M059J (cell line): Measurements from ENCODE around the gene PARD3. TPM values are rescaled to one million over a fixed set of nuclear protein-coding genes. Genes with fewer than 3 reads are reported as not detected.
"Not testable (repeated sequence)": the region's sequence is repeated elsewhere in the genome, so short reads cannot be mapped to it uniquely, and the experiment has no call there.

Experiments used
- DNase-seq: peaks from one replicate; pipeline ENCODE4 v3.0.0-alpha.2; 2012; ENCODE audit warnings: low read depth
- total RNA-seq: library from RNA; depleted of rRNA; stranded (reverse); fragments of >200 nt; shearing (Covaris generic); gene quantifications from 2 replicates; pipeline ENCODE4 v1.2.3, GENCODE V29; 2014

Gene PARD3
- total RNA-seq, 1 experiment from 2014 or later = 17.0 TPM

- DNase-seq = peak; percentile 1
Observed at GRCh38 chr10:34078745-34079470, 736.2 kb downstream of the PARD3 start.

- no peak for DNase-seq
Observed at GRCh38 chr10:34078017-34078744, 736.9 kb downstream of the PARD3 start.

- no peak for DNase-seq
Observed at GRCh38 chr10:34076443-34076842, 738.7 kb downstream of the PARD3 start.

GRCh38 chr10:34075254-34075926, 739.7 kb downstream of the PARD3 start:
- DNase-seq = no peak

- no peak for DNase-seq
Observed at GRCh38 chr10:34074051-34074450, 741.0 kb downstream of the PARD3 start.

GRCh38 chr10:34067741-34068140, 747.4 kb downstream of the PARD3 start:
- DNase-seq = not testable (repeated sequence)

GRCh38 chr10:34063592-34063991, 751.5 kb downstream of the PARD3 start:
- no peak for DNase-seq

- peak; percentile 16 for DNase-seq
Observed at GRCh38 chr10:34061841-34062240, 753.3 kb downstream of the PARD3 start.
